ENCODE results near the gene GDNF. TPM values are rescaled to one million over a fixed set of nuclear protein-coding genes. Genes with fewer than 3 reads are reported as not detected.

Gene GDNF
- polyA plus RNA-seq, 3 donors, result not detected

- WGBS (ENCODE audit: insufficient coverage), result 11% methylated on average over 21 of the region's 21 CpGs
- H3K4me3 ChIP-seq (replicated peaks in 1 of 3; ENCODE audit: low read depth in 2 of 3, low read length in 3 of 3), result no peak overlapping the region
- Mint-ChIP-seq H3K9me3 (peaks cover 0 to 27% (median 9%) of the 10 kb centered on the region in 7 donors), H3K36me3 (peaks cover 5 to 11% of the 10 kb centered on the region in 2 donors), H3K4me1 (peaks cover 34% of the 10 kb centered on the region), H3K4me3 (peak overlapping the region in 1 of 2 donors; percentile 90), H3K27me3 (ENCODE audit: low read depth in 3 of 3) (peaks cover 85 to 99% (median 95%) of the 10 kb centered on the region in 3 donors), H3K27ac (no peak overlapping the region)
- no peak for DNase-seq
- H3K4me2 ChIP-seq (replicated peaks; ENCODE audit: extremely low read depth, low read length, poor library complexity, severe bottlenecking), result no peak overlapping the region
- H2AFZ ChIP-seq (ENCODE audit: insufficient read depth, low read depth, low read length, poor library complexity, severe bottlenecking), result no peak overlapping the region
- TF ChIP-seq CTCF (IDR thresholded peaks at IDR 0.05), result no peak
- no peak overlapping the region for H3K9ac ChIP-seq (ENCODE audit: insufficient read depth, low read length, poor library complexity, severe bottlenecking)
- H3K79me2 ChIP-seq (ENCODE audit: insufficient read depth, low read length), result no peaks in the 10 kb centered on the region
- H3K9me3 ChIP-seq (replicated peaks in 1 of 2; ENCODE audit: control insufficient read depth in 1 of 2, insufficient read depth in 1 of 2, low read length in 2 of 2), result peaks cover 0 to 40% of the 10 kb centered on the region in 2 donors
- no peak overlapping the region for H3K27ac ChIP-seq (ENCODE audit: low read depth in 1 of 2, low read length in 2 of 2)
- H3K36me3 ChIP-seq (replicated peaks in 1 of 2; ENCODE audit: control insufficient read depth in 1 of 2, insufficient read depth in 2 of 2, low read length in 2 of 2), result no peaks in the 10 kb centered on the region
- peaks cover 10 to 19% of the 10 kb centered on the region in 2 donors for H3K4me1 ChIP-seq (ENCODE audit: control insufficient read depth in 1 of 2, insufficient read depth in 2 of 2, low read length in 2 of 2)
- peaks cover 79 to 88% of the 10 kb centered on the region in 2 donors for H3K27me3 ChIP-seq (ENCODE audit: control insufficient read depth in 2 of 2, insufficient read depth in 2 of 2, low read length in 2 of 2)
- H4K20me1 ChIP-seq (ENCODE audit: insufficient read depth, low read length), result no peaks in the 10 kb centered on the region
- intact Hi-C loops (cut with micrococcal nuclease), result loop anchor here (5.0 to 10.0 kb wide), 2 partner anchors 353 to 356 kb away; no protein-coding TSS in a partner anchor
These were observed 904 bp downstream of the GDNF start for GRCh38 chr5:37838933-37839341.

- Histone ChIP-seq H3K36me3 (replicated peaks in 1 of 2; ENCODE audit: control insufficient read depth in 1 of 2, insufficient read depth in 2 of 2, low read length in 2 of 2) (no peaks in the 10 kb centered on the region), H3K27ac (ENCODE audit: low read depth in 1 of 2, low read length in 2 of 2) (no peak overlapping the region), H3K4me3 (replicated peaks in 1 of 3; ENCODE audit: low read depth in 2 of 3, low read length in 3 of 3) (no peak overlapping the region), H3K4me2 (replicated peaks; ENCODE audit: extremely low read depth, low read length, poor library complexity, severe bottlenecking) (no peak overlapping the region), H3K79me2 (ENCODE audit: insufficient read depth, low read length) (no peaks in the 10 kb centered on the region), H4K20me1 (ENCODE audit: insufficient read depth, low read length) (no peaks in the 10 kb centered on the region), H3K9ac (ENCODE audit: insufficient read depth, low read length, poor library complexity, severe bottlenecking) (no peak overlapping the region), H2AFZ (ENCODE audit: insufficient read depth, low read depth, low read length, poor library complexity, severe bottlenecking) (no peak overlapping the region), H3K4me1 (ENCODE audit: control insufficient read depth in 1 of 2, insufficient read depth in 2 of 2, low read length in 2 of 2) (peaks cover 10 to 19% of the 10 kb centered on the region in 2 donors), H3K9me3 (replicated peaks in 1 of 2; ENCODE audit: control insufficient read depth in 1 of 2, insufficient read depth in 1 of 2, low read length in 2 of 2) (peaks cover 0 to 43% of the 10 kb centered on the region in 2 donors), H3K27me3 (ENCODE audit: control insufficient read depth in 2 of 2, insufficient read depth in 2 of 2, low read length in 2 of 2) (peaks cover 79 to 88% of the 10 kb centered on the region in 2 donors)
- Mint-ChIP-seq H3K36me3 (peaks cover 5 to 11% of the 10 kb centered on the region in 2 donors), H3K27ac (peak overlapping the region in 1 of 7 donors; percentile 31), H3K9me3 (peaks cover 0 to 28% (median 9%) of the 10 kb centered on the region in 7 donors), H3K27me3 (ENCODE audit: low read depth in 3 of 3) (peaks cover 86 to 99% (median 95%) of the 10 kb centered on the region in 3 donors), H3K4me1 (peaks cover 34% of the 10 kb centered on the region), H3K4me3 (peak overlapping the region; percentile 21 to 90)
- WGBS (ENCODE audit: insufficient coverage), result 2% methylated on average over 32 of the region's 47 CpGs
- intact Hi-C loops (cut with micrococcal nuclease), result loop anchor here (5.0 to 10.0 kb wide), 2 partner anchors 354 to 356 kb away; no protein-coding TSS in a partner anchor
- no peak for DNase-seq
- TF ChIP-seq CTCF (IDR thresholded peaks at IDR 0.05), result no peak
These were observed 1.5 kb downstream of the GDNF start for GRCh38 chr5:37838152-37838932.
